Measurements from ENCODE around the gene PRKG1. TPM values are rescaled to one million over a fixed set of nuclear protein-coding genes. Genes with fewer than 3 reads are reported as not detected.

Gene PRKG1
- total and polyA plus RNA-seq, 2 donors from 2014 or later, result 3.6 to 14.8 TPM

- FAIRE-seq (no peak), DNase-seq (no peak)
- no peaks in the 10 kb centered on the region for H3K4me1 ChIP-seq (ENCODE audit: control insufficient read depth in 2 of 3, insufficient read depth in 2 of 3, low read depth in 1 of 3, low read length in 3 of 3)
- H3K9ac ChIP-seq (ENCODE audit: low read length in 3 of 3), result no peak overlapping the region
- no peak overlapping the region for H3K27ac ChIP-seq (ENCODE audit: low read depth in 2 of 2, low read length in 2 of 2)
- no peaks in the 10 kb centered on the region for H3K27me3 ChIP-seq (ENCODE audit: control insufficient read depth, insufficient read depth, low read length)
- H3K4me3 ChIP-seq (ENCODE audit: low read length in 3 of 3), result no peak overlapping the region
- no peak for TF ChIP-seq CTCF (IDR thresholded peaks at IDR 0.05; ENCODE audit: borderline replicate concordance, extremely low read depth, insufficient read depth)
- intact Hi-C loops (cut with DNase I), result no loop called here
- H3K9me3 ChIP-seq (ENCODE audit: control insufficient read depth in 2 of 3, insufficient read depth in 1 of 3, low read length in 3 of 3), result no peaks in the 10 kb centered on the region
- H3K36me3 ChIP-seq (ENCODE audit: control insufficient read depth in 2 of 3, insufficient read depth in 3 of 3, low read length in 3 of 3), result no peaks in the 10 kb centered on the region
These were observed 887.1 kb downstream of the PRKG1 start for GRCh38 chr10:51961401-51961800.

- H3K36me3 ChIP-seq (ENCODE audit: control insufficient read depth in 2 of 3, insufficient read depth in 3 of 3, low read length in 3 of 3), result no peaks in the 10 kb centered on the region
- intact Hi-C loops (cut with DNase I), result no loop called here
- DNase-seq (no peak), FAIRE-seq (no peak)
- H3K27ac ChIP-seq (ENCODE audit: low read depth in 2 of 2, low read length in 2 of 2), result no peak overlapping the region
- no peak for TF ChIP-seq CTCF (IDR thresholded peaks at IDR 0.05; ENCODE audit: borderline replicate concordance, extremely low read depth, insufficient read depth)
- H3K9me3 ChIP-seq (ENCODE audit: control insufficient read depth in 2 of 3, insufficient read depth in 1 of 3, low read length in 3 of 3), result no peaks in the 10 kb centered on the region
- no peak overlapping the region for H3K4me3 ChIP-seq (ENCODE audit: low read length in 3 of 3)
- no peak overlapping the region for H3K9ac ChIP-seq (ENCODE audit: low read length in 3 of 3)
- no peaks in the 10 kb centered on the region for H3K4me1 ChIP-seq (ENCODE audit: control insufficient read depth in 2 of 3, insufficient read depth in 2 of 3, low read depth in 1 of 3, low read length in 3 of 3)
- H3K27me3 ChIP-seq (ENCODE audit: control insufficient read depth, insufficient read depth, low read length), result no peaks in the 10 kb centered on the region
These were observed 890.3 kb downstream of the PRKG1 start for GRCh38 chr10:51964630-51965029.

GRCh38 chr10:51965451-51965850, 891.2 kb downstream of the PRKG1 start:
- intact Hi-C loops (cut with DNase I), result no loop called here
- H3K9ac ChIP-seq (ENCODE audit: low read length in 3 of 3), result no peak overlapping the region
- H3K36me3 ChIP-seq (ENCODE audit: control insufficient read depth in 2 of 3, insufficient read depth in 3 of 3, low read length in 3 of 3), result no peaks in the 10 kb centered on the region
- H3K27me3 ChIP-seq (ENCODE audit: control insufficient read depth, insufficient read depth, low read length), result no peaks in the 10 kb centered on the region
- H3K27ac ChIP-seq (ENCODE audit: low read depth in 2 of 2, low read length in 2 of 2), result no peak overlapping the region
- TF ChIP-seq CTCF (IDR thresholded peaks at IDR 0.05; ENCODE audit: borderline replicate concordance, extremely low read depth, insufficient read depth), result no peak
- DNase-seq, result no peak
- no peak for FAIRE-seq
- no peaks in the 10 kb centered on the region for H3K9me3 ChIP-seq (ENCODE audit: control insufficient read depth in 2 of 3, insufficient read depth in 1 of 3, low read length in 3 of 3)
- H3K4me1 ChIP-seq (ENCODE audit: control insufficient read depth in 2 of 3, insufficient read depth in 2 of 3, low read depth in 1 of 3, low read length in 3 of 3), result no peaks in the 10 kb centered on the region
- no peak overlapping the region for H3K4me3 ChIP-seq (ENCODE audit: low read length in 3 of 3)

GRCh38 chr10:51972733-51973346, 898.6 kb downstream of the PRKG1 start:
- H3K27ac ChIP-seq (ENCODE audit: low read depth in 2 of 2, low read length in 2 of 2), result no peak overlapping the region
- intact Hi-C loops (cut with DNase I), result no loop called here
- H3K27me3 ChIP-seq (ENCODE audit: control insufficient read depth, insufficient read depth, low read length), result no peaks in the 10 kb centered on the region
- FAIRE-seq (no peak), DNase-seq (no peak)
- H3K9ac ChIP-seq (ENCODE audit: low read length in 3 of 3), result no peak overlapping the region
- H3K9me3 ChIP-seq (ENCODE audit: control insufficient read depth in 2 of 3, insufficient read depth in 1 of 3, low read length in 3 of 3), result no peaks in the 10 kb centered on the region
- TF ChIP-seq CTCF (IDR thresholded peaks at IDR 0.05; ENCODE audit: borderline replicate concordance, extremely low read depth, insufficient read depth), result no peak
- H3K36me3 ChIP-seq (ENCODE audit: control insufficient read depth in 2 of 3, insufficient read depth in 3 of 3, low read length in 3 of 3), result no peaks in the 10 kb centered on the region
- no peak overlapping the region for H3K4me3 ChIP-seq (ENCODE audit: low read length in 3 of 3)
- H3K4me1 ChIP-seq (ENCODE audit: control insufficient read depth in 2 of 3, insufficient read depth in 2 of 3, low read depth in 1 of 3, low read length in 3 of 3), result no peaks in the 10 kb centered on the region
